Measurements from ENCODE around the gene GET3. TPM values are rescaled to one million over a fixed set of nuclear protein-coding genes. Genes with fewer than 3 reads are reported as not detected.
"Not testable (repeated sequence)": the region's sequence is repeated elsewhere in the genome, so short reads cannot be mapped to it uniquely, and the experiment has no call there.

The GET3 gene
- total RNA-seq = 10 to 100 TPM; 46.4 to 47.2 TPM

GRCh38 chr19:12736995-12737834, at the start of gene GET3:
Gene GET3, plus strand, starts transcription at chr19:12737497. Its CDS starts 9 bp downstream, at chr19:12737506.
- DNase-seq (peak; percentile 80), ATAC-seq (ENCODE audit: low read depth) (peak; percentile 83)
- peak within 1 kb of the TSS; percentile 98 for H3K27ac Mint-ChIP-seq
- H3K9me3 Mint-ChIP-seq = no peaks in the 10 kb centered on the region
- POLR2A ChIA-PET = interaction anchor here (0.5 to 8.9 kb wide), 9 partner anchors 14 to 123 kb away, joined by 3 to 162 read pairs (median 4); partner anchors contain the start of genes BEST2, DHPS, JUNB and TNPO2
- H3K4me3 Mint-ChIP-seq = peak within 1 kb of the TSS; percentile 100
- peaks cover 24% of the 10 kb centered on the region for H3K4me1 Mint-ChIP-seq
- H3K36me3 Mint-ChIP-seq = peaks cover 9% of the 10 kb centered on the region
- no peaks in the 10 kb centered on the region for H3K27me3 Mint-ChIP-seq

- no peak for DNase-seq
- Mint-ChIP-seq H3K4me1 (no peaks in the 10 kb centered on the region), H3K27ac (no peak overlapping the region), H3K9me3 (no peaks in the 10 kb centered on the region), H3K4me3 (no peak overlapping the region), H3K27me3 (no peaks in the 10 kb centered on the region), H3K36me3 (no peaks in the 10 kb centered on the region)
- ATAC-seq (ENCODE audit: low read depth) = no peak
- POLR2A ChIA-PET = no interaction called here
Observed at GRCh38 chr19:12689012-12689411, 48.3 kb upstream of the GET3 start.

GRCh38 chr19:12689581-12690216, 47.6 kb upstream of the GET3 start:
- Mint-ChIP-seq H3K27ac (no peak overlapping the region), H3K4me1 (no peaks in the 10 kb centered on the region), H3K27me3 (no peaks in the 10 kb centered on the region), H3K9me3 (no peaks in the 10 kb centered on the region), H3K4me3 (no peak overlapping the region), H3K36me3 (no peaks in the 10 kb centered on the region)
- ATAC-seq (ENCODE audit: low read depth) (no peak), DNase-seq (no peak)
- POLR2A ChIA-PET = no interaction called here

- Mint-ChIP-seq H3K9me3 (no peaks in the 10 kb centered on the region), H3K4me1 (peaks cover 8% of the 10 kb centered on the region), H3K27ac (no peak overlapping the region), H3K36me3 (no peaks in the 10 kb centered on the region), H3K4me3 (no peak overlapping the region), H3K27me3 (no peaks in the 10 kb centered on the region)
- no peak for ATAC-seq (ENCODE audit: low read depth)
- POLR2A ChIA-PET = interaction anchor here (0.7 kb wide), 1 partner anchor 246 kb away, joined by 3 read pairs; no protein-coding TSS in a partner anchor
- DNase-seq = no peak
Observed at GRCh38 chr19:12692960-12693359, 44.3 kb upstream of the GET3 start.

- ATAC-seq (ENCODE audit: low read depth) (no peak), DNase-seq (no peak)
- no peak overlapping the region for H3K27ac Mint-ChIP-seq
- H3K4me1 Mint-ChIP-seq = peaks cover 10% of the 10 kb centered on the region
- H3K36me3 Mint-ChIP-seq = peaks cover 4% of the 10 kb centered on the region
- H3K9me3 Mint-ChIP-seq = no peaks in the 10 kb centered on the region
- H3K4me3 Mint-ChIP-seq = peak overlapping the region; percentile 25
- POLR2A ChIA-PET = interaction anchor here (0.6 to 3.3 kb wide), 3 partner anchors 13 to 27 kb away, joined by 3 to 24 read pairs (median 21); partner anchors contain the start of genes DHPS and TNPO2
- H3K27me3 Mint-ChIP-seq = no peaks in the 10 kb centered on the region
Observed at GRCh38 chr19:12694641-12695040, 42.7 kb upstream of the GET3 start.

GRCh38 chr19:12695096-12695495, 42.2 kb upstream of the GET3 start:
- peak; percentile 37 for ATAC-seq (ENCODE audit: low read depth)

GRCh38 chr19:12695514-12695913, 41.8 kb upstream of the GET3 start:
- POLR2A ChIA-PET = interaction anchor here (1.5 to 3.3 kb wide), 5 partner anchors 10 to 39 kb away, joined by 6 to 24 read pairs (median 13); partner anchors contain the start of genes DHPS, TNPO2 and TRIR
- no peak for ATAC-seq (ENCODE audit: low read depth)
- H3K36me3 Mint-ChIP-seq = peaks cover 4% of the 10 kb centered on the region
- no peak for DNase-seq
- H3K4me3 Mint-ChIP-seq = peak overlapping the region; percentile 68
- H3K27ac Mint-ChIP-seq = no peak overlapping the region
- H3K27me3 Mint-ChIP-seq = no peaks in the 10 kb centered on the region
- H3K4me1 Mint-ChIP-seq = peaks cover 10% of the 10 kb centered on the region
- no peaks in the 10 kb centered on the region for H3K9me3 Mint-ChIP-seq

More at GRCh38 chr19:12695096-12695495, 42.2 kb upstream of the GET3 start:
- peak overlapping the region; percentile 25 for H3K4me3 Mint-ChIP-seq
- DNase-seq = no peak
- H3K9me3 Mint-ChIP-seq = no peaks in the 10 kb centered on the region
- H3K27me3 Mint-ChIP-seq = no peaks in the 10 kb centered on the region
- POLR2A ChIA-PET = interaction anchor here (1.5 to 3.3 kb wide), 4 partner anchors 10 to 26 kb away, joined by 6 to 24 read pairs (median 14); partner anchors contain the start of genes DHPS and TNPO2
- peak overlapping the region; percentile 34 for H3K27ac Mint-ChIP-seq
- peaks cover 4% of the 10 kb centered on the region for H3K36me3 Mint-ChIP-seq
- peaks cover 10% of the 10 kb centered on the region for H3K4me1 Mint-ChIP-seq

- Mint-ChIP-seq H3K9me3 (no peaks in the 10 kb centered on the region), H3K4me3 (peak overlapping the region; percentile 93), H3K4me1 (peaks cover 10% of the 10 kb centered on the region), H3K27ac (no peak overlapping the region), H3K27me3 (no peaks in the 10 kb centered on the region), H3K36me3 (peaks cover 4% of the 10 kb centered on the region)
- no peak for DNase-seq
- POLR2A ChIA-PET = interaction anchor here (0.8 to 3.3 kb wide), 7 partner anchors 11 to 145 kb away, joined by 3 to 24 read pairs (median 9); partner anchors contain the start of genes DHPS, TNPO2 and TRIR
- peak; percentile 15 for ATAC-seq (ENCODE audit: low read depth)
Observed at GRCh38 chr19:12695997-12696365, 41.3 kb upstream of the GET3 start.

- DNase-seq (peak; percentile 98), ATAC-seq (ENCODE audit: low read depth) (peak; percentile 84)
- H3K4me3 Mint-ChIP-seq = peak within 1 kb of the TSS; percentile 93
- POLR2A ChIA-PET = interaction anchor here (0.7 to 3.3 kb wide), 10 partner anchors 11 to 146 kb away, joined by 3 to 24 read pairs (median 6); partner anchors contain the start of genes DHPS, RNASEH2A, TNPO2 and TRIR
- peaks cover 4% of the 10 kb centered on the region for H3K36me3 Mint-ChIP-seq
- no peaks in the 10 kb centered on the region for H3K27me3 Mint-ChIP-seq
- peaks cover 10% of the 10 kb centered on the region for H3K4me1 Mint-ChIP-seq
- no peaks in the 10 kb centered on the region for H3K9me3 Mint-ChIP-seq
- peak within 1 kb of the TSS; percentile 97 for H3K27ac Mint-ChIP-seq
Observed at GRCh38 chr19:12696366-12697335, 40.6 kb upstream of the GET3 start, which contains the start of gene FBXW9. Gene FBXW9, minus strand, starts transcription at chr19:12696631. Its CDS starts 50 bp downstream, at chr19:12696581.

GRCh38 chr19:12697425-12697824, 39.9 kb upstream of the GET3 start:
- H3K27me3 Mint-ChIP-seq; H3K36me3 Mint-ChIP-seq; ATAC-seq (ENCODE audit: low read depth); H3K4me1 Mint-ChIP-seq; H3K9me3 Mint-ChIP-seq; DNase-seq: not testable (repeated sequence)
- Mint-ChIP-seq H3K27ac (peak overlapping the region; percentile 9), H3K4me3 (peak overlapping the region; percentile 93)
- POLR2A ChIA-PET = interaction anchor here (0.7 to 3.3 kb wide), 7 partner anchors 12 to 109 kb away, joined by 3 to 24 read pairs (median 4); partner anchors contain the start of genes DHPS, RNASEH2A, TNPO2 and TRIR

GRCh38 chr19:12698138-12698537, 39.2 kb upstream of the GET3 start:
- Mint-ChIP-seq H3K27ac (peak overlapping the region; percentile 70), H3K4me3 (peak overlapping the region; percentile 53), H3K36me3 (peaks cover 6% of the 10 kb centered on the region), H3K27me3 (no peaks in the 10 kb centered on the region), H3K9me3 (no peaks in the 10 kb centered on the region), H3K4me1 (peaks cover 10% of the 10 kb centered on the region)
- DNase-seq (no peak), ATAC-seq (ENCODE audit: low read depth) (no peak)
- POLR2A ChIA-PET = interaction anchor here (1.0 kb wide), 1 partner anchor 11 kb away, joined by 3 read pairs; no protein-coding TSS in a partner anchor

GRCh38 chr19:12701596-12702282, 35.6 kb upstream of the GET3 start:
- DNase-seq = no peak
- no peak overlapping the region for H3K4me3 Mint-ChIP-seq
- H3K4me1 Mint-ChIP-seq = peaks cover 4% of the 10 kb centered on the region
- H3K9me3 Mint-ChIP-seq = no peaks in the 10 kb centered on the region
- ATAC-seq (ENCODE audit: low read depth) = no peak
- H3K27me3 Mint-ChIP-seq = no peaks in the 10 kb centered on the region
- no peak overlapping the region for H3K27ac Mint-ChIP-seq
- peaks cover 17% of the 10 kb centered on the region for H3K36me3 Mint-ChIP-seq
- POLR2A ChIA-PET = interaction anchor here (0.5 to 0.7 kb wide), 2 partner anchors 104 to 1123 kb away, joined by 3 to 4 read pairs; no protein-coding TSS in a partner anchor

Data from activated naive CD8-positive, alpha-beta T cell treated with anti-CD3 and anti-CD28 coated beads, Interleukin-2, amount 10 ng/mL, durations not matched to agents 7 days and 5 days (primary cell).